Stomach (tissue), 4 donors: ENCODE data around the gene NFATC4.

Experiments
- CTCF ChIP-seq, 7 experiments: fragments of 450-650 bp in 4 of 7; fragments of 200-600 bp in 3 of 7; sonication (generic) in 3 of 7; IDR thresholded peaks; one replicate each; pipeline ENCODE4 v1.5.1; 2016 to 2019; ENCODE audit warnings: antibody characterized with exemption in 7 of 7, control low read depth in 2 of 7, mild to moderate bottlenecking in 1 of 7
- EP300 ChIP-seq: sonication (generic); formaldehyde crosslinking; IDR thresholded peaks from one replicate; pipeline ENCODE4 v1.6.1; 2017; ENCODE audit warnings: antibody characterized with exemption
- POLR2A ChIP-seq, 4 donors: fragments of 450-650 bp; IDR thresholded peaks; one replicate each; pipeline ENCODE4 v1.6.1; 2016; ENCODE audit warnings: antibody characterized with exemption in 4 of 4, control low read depth in 2 of 4, mild to moderate bottlenecking in 1 of 4, moderate library complexity in 1 of 4
- POLR2AphosphoS5 ChIP-seq, 3 donors: sonication (generic); formaldehyde crosslinking; IDR thresholded peaks; one replicate each; pipeline ENCODE4 v1.6.1; 2016; ENCODE audit warnings: antibody characterized with exemption in 3 of 3

GRCh38 chr14:24403294-24403998 lies 35.5 kb downstream of the NFATC4 start:
- no peak for TF ChIP-seq CTCF (IDR thresholded peaks at IDR 0.05)
- TF ChIP-seq EP300, result no peak
- no peak for TF ChIP-seq POLR2A (IDR thresholded peaks at IDR 0.05)
- peak in 1 of 3 donors; percentile 16 for TF ChIP-seq POLR2AphosphoS5 (IDR thresholded peaks at IDR 0.05)
